Activated CD4-positive, alpha-beta T cell treated with anti-CD3 and anti-CD28 coated beads, Interleukin-2, amount 10 ng/mL, durations not matched to agents 7 days and 5 days (primary cell): ENCODE measurements around the gene TP53TG5. TPM values are rescaled to one million over a fixed set of nuclear protein-coding genes. Genes with fewer than 3 reads are reported as not detected.

Experiments
- CTCF ChIA-PET: fragments of 350-600 bp; sonication (Branson Sonifier 250); formaldehyde crosslinking; loops from one replicate; lab custom pipeline; 2021; ENCODE audit warnings: antibody characterized with exemption; lab: Charles Lee
- POLR2A ChIA-PET: fragments of 350-600 bp; sonication (Branson Sonifier 250); formaldehyde crosslinking; loops from one replicate; lab custom pipeline; 2021; ENCODE audit warnings: antibody characterized with exemption; lab: Charles Lee
- DNase-seq: peaks from one replicate; pipeline ENCODE4 v3.0.0-alpha.2; 2020
- H3K27ac Mint-ChIP-seq: one replicate; pipeline ENCODE4 v1.8.0; 2021; ENCODE audit warnings: mild to moderate bottlenecking, moderate library complexity, mixed read lengths
- H3K27me3 Mint-ChIP-seq: one replicate; pipeline ENCODE4 v1.8.0; 2021; ENCODE audit warnings: mixed read lengths
- H3K36me3 Mint-ChIP-seq: one replicate; pipeline ENCODE4 v1.8.0; 2021; ENCODE audit warnings: low read depth, mixed read lengths
- H3K4me1 Mint-ChIP-seq: one replicate; pipeline ENCODE4 v1.8.0; 2021; ENCODE audit warnings: mixed read lengths
- H3K4me3 Mint-ChIP-seq: one replicate; pipeline ENCODE4 v1.8.0; 2021; ENCODE audit warnings: mild to moderate bottlenecking, moderate library complexity, mixed read lengths
- H3K9me3 Mint-ChIP-seq: one replicate; pipeline ENCODE4 v1.8.0; 2021; ENCODE audit warnings: mixed read lengths
- total RNA-seq, 2 experiments: library from RNA; stranded (reverse); gene quantifications; one replicate each; pipeline ENCODE4 v1.2.3, GENCODE V29; 2021

TP53TG5 gene
- total RNA-seq, 2 experiments from 2014 or later = not detected

- peaks cover 13% of the 10 kb centered on the region for H3K36me3 Mint-ChIP-seq
- ChIA-PET POLR2A (interaction anchor here (1.4 to 2.2 kb wide), 2 partner anchors 10 to 65 kb away, joined by 7 to 10 read pairs; partner anchors contain the start of gene SYS1), CTCF (interaction anchor here (0.8 to 7.4 kb wide), 26 partner anchors 9 to 399 kb away, joined by 3 to 76 read pairs (median 8); partner anchors contain the start of genes DBNDD2, PIGT, SDC4 and SYS1)
- H3K4me3 Mint-ChIP-seq = peak overlapping the region; percentile 68
- peaks cover 47% of the 10 kb centered on the region for H3K4me1 Mint-ChIP-seq
- H3K27ac Mint-ChIP-seq = peak overlapping the region; percentile 89
- no peak for DNase-seq
- H3K27me3 Mint-ChIP-seq = no peaks in the 10 kb centered on the region
- H3K9me3 Mint-ChIP-seq = no peaks in the 10 kb centered on the region
These were observed 5.3 kb downstream of the TP53TG5 start for GRCh38 chr20:45372646-45373352.

GRCh38 chr20:45372241-45372640 lies 5.9 kb downstream of the TP53TG5 start:
- no peaks in the 10 kb centered on the region for H3K9me3 Mint-ChIP-seq
- H3K36me3 Mint-ChIP-seq = peaks cover 19% of the 10 kb centered on the region
- H3K27me3 Mint-ChIP-seq = no peaks in the 10 kb centered on the region
- peak overlapping the region; percentile 25 for H3K4me3 Mint-ChIP-seq
- H3K27ac Mint-ChIP-seq = no peak overlapping the region
- ChIA-PET CTCF (interaction anchor here (1.0 to 7.4 kb wide), 9 partner anchors 8 to 399 kb away, joined by 3 to 76 read pairs (median 10); partner anchors contain the start of genes SDC4 and SYS1), POLR2A (interaction anchor here (2.2 kb wide), 1 partner anchor 9 kb away, joined by 10 read pairs; the partner anchor contains the start of gene SYS1)
- DNase-seq = no peak
- H3K4me1 Mint-ChIP-seq = peaks cover 52% of the 10 kb centered on the region

- H3K36me3 Mint-ChIP-seq = peaks cover 29% of the 10 kb centered on the region
These were observed 7.5 kb downstream of the TP53TG5 start for GRCh38 chr20:45370571-45371160.

GRCh38 chr20:45368221-45368980 lies 9.7 kb downstream of the TP53TG5 start:
- no peaks in the 10 kb centered on the region for H3K27me3 Mint-ChIP-seq
- H3K27ac Mint-ChIP-seq = peak overlapping the region; percentile 78
- DNase-seq = peak; percentile 56
- H3K4me3 Mint-ChIP-seq = peak overlapping the region; percentile 41
- H3K9me3 Mint-ChIP-seq = no peaks in the 10 kb centered on the region
- H3K36me3 Mint-ChIP-seq = peaks cover 35% of the 10 kb centered on the region
- CTCF ChIA-PET = interaction anchor here (0.6 to 3.2 kb wide), 7 partner anchors 8 to 484 kb away, joined by 3 to 16 read pairs (median 4); no protein-coding TSS in a partner anchor
- peaks cover 68% of the 10 kb centered on the region for H3K4me1 Mint-ChIP-seq
- POLR2A ChIA-PET = no interaction called here

More at GRCh38 chr20:45370571-45371160, 7.5 kb downstream of the TP53TG5 start:
- ChIA-PET CTCF (interaction anchor here (0.6 to 7.4 kb wide), 8 partner anchors 6 to 410 kb away, joined by 3 to 76 read pairs (median 4); partner anchors contain the start of gene SYS1), POLR2A (no interaction called here)
- Mint-ChIP-seq H3K27ac (peak overlapping the region; percentile 50), H3K4me3 (no peak overlapping the region), H3K27me3 (no peaks in the 10 kb centered on the region), H3K9me3 (no peaks in the 10 kb centered on the region), H3K4me1 (peaks cover 64% of the 10 kb centered on the region)
- DNase-seq = no peak

- CTCF ChIA-PET = interaction anchor here (1.2 to 2.4 kb wide), 3 partner anchors 62 to 98 kb away, joined by 3 to 13 read pairs (median 4); no protein-coding TSS in a partner anchor
- Mint-ChIP-seq H3K27ac (no peak overlapping the region), H3K4me3 (no peak overlapping the region), H3K9me3 (no peaks in the 10 kb centered on the region), H3K36me3 (peaks cover 31% of the 10 kb centered on the region), H3K4me1 (peaks cover 62% of the 10 kb centered on the region), H3K27me3 (no peaks in the 10 kb centered on the region)
- POLR2A ChIA-PET = no interaction called here
- DNase-seq = no peak
These were observed 11.0 kb downstream of the TP53TG5 start for GRCh38 chr20:45367126-45367525.

- no peak for DNase-seq
- no peaks in the 10 kb centered on the region for H3K9me3 Mint-ChIP-seq
- CTCF ChIA-PET = interaction anchor here (1.2 to 2.4 kb wide), 3 partner anchors 63 to 98 kb away, joined by 3 to 13 read pairs (median 4); no protein-coding TSS in a partner anchor
- H3K27ac Mint-ChIP-seq = no peak overlapping the region
- peaks cover 31% of the 10 kb centered on the region for H3K36me3 Mint-ChIP-seq
- no peak overlapping the region for H3K4me3 Mint-ChIP-seq
- POLR2A ChIA-PET = no interaction called here
- H3K4me1 Mint-ChIP-seq = peaks cover 61% of the 10 kb centered on the region
- H3K27me3 Mint-ChIP-seq = no peaks in the 10 kb centered on the region
These were observed 11.5 kb downstream of the TP53TG5 start for GRCh38 chr20:45366631-45367030.

GRCh38 chr20:45366192-45366591 lies 11.9 kb downstream of the TP53TG5 start:
- ChIA-PET POLR2A (no interaction called here), CTCF (interaction anchor here (2.4 to 4.4 kb wide), 2 partner anchors 7 to 71 kb away, joined by 13 to 71 read pairs; no protein-coding TSS in a partner anchor)
- Mint-ChIP-seq H3K4me1 (peaks cover 58% of the 10 kb centered on the region), H3K4me3 (no peak overlapping the region), H3K27ac (no peak overlapping the region), H3K27me3 (no peaks in the 10 kb centered on the region), H3K9me3 (no peaks in the 10 kb centered on the region), H3K36me3 (peaks cover 31% of the 10 kb centered on the region)
- no peak for DNase-seq

GRCh38 chr20:45365444-45365970 lies 12.6 kb downstream of the TP53TG5 start:
- Mint-ChIP-seq H3K4me1 (peaks cover 62% of the 10 kb centered on the region), H3K4me3 (no peak overlapping the region)

GRCh38 chr20:45363611-45364492 lies 14.3 kb downstream of the TP53TG5 start:
- CTCF ChIA-PET = interaction anchor here (0.6 to 4.5 kb wide), 35 partner anchors 9 to 754 kb away, joined by 3 to 71 read pairs (median 5); partner anchors contain the start of genes DBNDD2, PIGT, SDC4 and WFDC10A
- POLR2A ChIA-PET = interaction anchor here (0.6 to 1.6 kb wide), 3 partner anchors 9 to 73 kb away, joined by 3 to 10 read pairs (median 5); no protein-coding TSS in a partner anchor
- H3K9me3 Mint-ChIP-seq = no peaks in the 10 kb centered on the region
- H3K4me3 Mint-ChIP-seq = peak overlapping the region; percentile 92
- H3K27me3 Mint-ChIP-seq = no peaks in the 10 kb centered on the region
- peak overlapping the region; percentile 69 for H3K27ac Mint-ChIP-seq
- peaks cover 29% of the 10 kb centered on the region for H3K36me3 Mint-ChIP-seq
- peaks cover 59% of the 10 kb centered on the region for H3K4me1 Mint-ChIP-seq
- DNase-seq = no peak

More at GRCh38 chr20:45365444-45365970, 12.6 kb downstream of the TP53TG5 start:
- DNase-seq = no peak
- no peaks in the 10 kb centered on the region for H3K27me3 Mint-ChIP-seq
- ChIA-PET CTCF (interaction anchor here (2.4 to 4.4 kb wide), 2 partner anchors 8 to 71 kb away, joined by 13 to 71 read pairs; no protein-coding TSS in a partner anchor), POLR2A (no interaction called here)
- peaks cover 31% of the 10 kb centered on the region for H3K36me3 Mint-ChIP-seq
- no peaks in the 10 kb centered on the region for H3K9me3 Mint-ChIP-seq
- no peak overlapping the region for H3K27ac Mint-ChIP-seq

- Mint-ChIP-seq H3K4me3 (peak within 1 kb of the TSS; percentile 92), H3K27me3 (no peaks in the 10 kb centered on the region), H3K9me3 (no peaks in the 10 kb centered on the region), H3K36me3 (peaks cover 24% of the 10 kb centered on the region), H3K4me1 (peaks cover 59% of the 10 kb centered on the region), H3K27ac (peak within 1 kb of the TSS; percentile 92)
- CTCF ChIA-PET = interaction anchor here (0.6 to 4.5 kb wide), 43 partner anchors 10 to 753 kb away, joined by 3 to 71 read pairs (median 4); partner anchors contain the start of genes DBNDD2, PIGT, SDC4 and WFDC10A
- POLR2A ChIA-PET = interaction anchor here (0.6 to 1.6 kb wide), 3 partner anchors 10 to 74 kb away, joined by 3 to 10 read pairs (median 5); no protein-coding TSS in a partner anchor
- DNase-seq = peak; percentile 99
These were observed 15.1 kb downstream of the TP53TG5 start, which contains the start of gene SYS1 for GRCh38 chr20:45362804-45363610. Gene SYS1 (plus strand): TSS chr20:45363156. CDS start chr20:45363532, 376 bp downstream.
